Astrocyte (in vitro differentiated cells and primary cell): ENCODE data around the gene GNAO1. TPM values are rescaled to one million over a fixed set of nuclear protein-coding genes. Genes with fewer than 3 reads are reported as not detected.

ENCODE experiments used
- DNase-seq: peaks from one replicate; pipeline ENCODE4 v3.0.0-alpha.2; 2010; ENCODE audit warnings: low read depth
- FAIRE-seq: peaks from 2 replicates; lab custom pipeline; 2011; peaks lifted over from hg19 to GRCh38; lab: Jason Lieb, UNC
- H2AFZ ChIP-seq: 2 replicates; pipeline ENCODE4 v1.6.0; 2012; ENCODE audit warnings: low read depth, low read length, inconsistent platforms
- H3K27ac ChIP-seq: 2 replicates; pipeline ENCODE4 v1.5.1; 2011; ENCODE audit warnings: low read depth, low read length, inconsistent platforms
- H3K27me3 ChIP-seq: 2 replicates; pipeline ENCODE4 v1.6.0; 2011; ENCODE audit warnings: low read length, inconsistent platforms; ENCODE audit not compliant: insufficient read depth
- H3K36me3 ChIP-seq: 2 replicates; pipeline ENCODE4 v1.5.1; 2011; ENCODE audit warnings: low read length, inconsistent platforms; ENCODE audit not compliant: insufficient read depth
- H3K4me1 ChIP-seq: 2 replicates; pipeline ENCODE4 v1.5.1; 2011; ENCODE audit warnings: low read length, inconsistent platforms; ENCODE audit not compliant: insufficient read depth
- H3K4me2 ChIP-seq: 2 replicates; pipeline ENCODE4 v1.6.0; 2012; ENCODE audit warnings: low read length, inconsistent platforms
- H3K4me3 ChIP-seq: 2 replicates; pipeline ENCODE4 v1.5.1; 2011; ENCODE audit warnings: low read depth, mild to moderate bottlenecking, low read length, inconsistent platforms; ENCODE audit not compliant: insufficient read depth
- H3K79me2 ChIP-seq: 2 replicates; pipeline ENCODE4 v1.6.0; 2012; ENCODE audit warnings: mild to moderate bottlenecking, low read length, inconsistent platforms; ENCODE audit not compliant: insufficient read depth
- H3K9ac ChIP-seq: 2 replicates; pipeline ENCODE4 v1.6.0; 2012; ENCODE audit warnings: mild to moderate bottlenecking, low read length, inconsistent platforms
- H3K9me3 ChIP-seq: 2 replicates; pipeline ENCODE4 v1.5.1; 2012; ENCODE audit warnings: low read depth, mild to moderate bottlenecking, low read length, inconsistent platforms; ENCODE audit not compliant: insufficient read depth
- H4K20me1 ChIP-seq: 2 replicates; pipeline ENCODE4 v1.6.0; 2012; ENCODE audit warnings: low read length, inconsistent platforms; ENCODE audit not compliant: insufficient read depth
- H3K27ac Mint-ChIP-seq: one replicate; pipeline ENCODE4 v1.8.0; 2021; ENCODE audit warnings: mild to moderate bottlenecking, mixed read lengths; ENCODE audit not compliant: unreplicated experiment
- H3K27me3 Mint-ChIP-seq: one replicate; pipeline ENCODE4 v1.8.0; 2021; ENCODE audit warnings: low read depth, mixed read lengths; ENCODE audit not compliant: unreplicated experiment
- H3K36me3 Mint-ChIP-seq: one replicate; pipeline ENCODE4 v1.8.0; 2021; ENCODE audit warnings: low read depth, mixed read lengths; ENCODE audit not compliant: unreplicated experiment
- H3K4me1 Mint-ChIP-seq: one replicate; pipeline ENCODE4 v1.8.0; 2021; ENCODE audit warnings: low read depth, mixed read lengths; ENCODE audit not compliant: unreplicated experiment
- H3K4me3 Mint-ChIP-seq: one replicate; pipeline ENCODE4 v1.8.0; 2021; ENCODE audit warnings: mild to moderate bottlenecking, moderate library complexity, mixed read lengths; ENCODE audit not compliant: unreplicated experiment
- H3K9me3 Mint-ChIP-seq: one replicate; pipeline ENCODE4 v1.8.0; 2021; ENCODE audit warnings: mild to moderate bottlenecking, mixed read lengths; ENCODE audit not compliant: unreplicated experiment
- EZH2 ChIP-seq: IDR thresholded peaks from 2 replicates; pipeline ENCODE4 v1.6.1; 2012; ENCODE audit warnings: mild to moderate bottlenecking, low read length, inconsistent platforms; ENCODE audit not compliant: insufficient read depth
- total RNA-seq: library from RNA; stranded (reverse); gene quantifications from 2 replicates; pipeline ENCODE4 v1.2.1, GENCODE V29; 2021
- TF ChIP-seq, protein P1 (sequence below): IDR thresholded peaks from 2 replicates; pipeline ENCODE4 v1.5.1; 2011; ENCODE audit warnings: low read depth, mild to moderate bottlenecking, inconsistent platforms, low read length, moderate library complexity; ENCODE audit not compliant: insufficient read depth

The GNAO1 gene
- total RNA-seq, 1 donor from 2014 or later, result 1.7 TPM

DNA sequence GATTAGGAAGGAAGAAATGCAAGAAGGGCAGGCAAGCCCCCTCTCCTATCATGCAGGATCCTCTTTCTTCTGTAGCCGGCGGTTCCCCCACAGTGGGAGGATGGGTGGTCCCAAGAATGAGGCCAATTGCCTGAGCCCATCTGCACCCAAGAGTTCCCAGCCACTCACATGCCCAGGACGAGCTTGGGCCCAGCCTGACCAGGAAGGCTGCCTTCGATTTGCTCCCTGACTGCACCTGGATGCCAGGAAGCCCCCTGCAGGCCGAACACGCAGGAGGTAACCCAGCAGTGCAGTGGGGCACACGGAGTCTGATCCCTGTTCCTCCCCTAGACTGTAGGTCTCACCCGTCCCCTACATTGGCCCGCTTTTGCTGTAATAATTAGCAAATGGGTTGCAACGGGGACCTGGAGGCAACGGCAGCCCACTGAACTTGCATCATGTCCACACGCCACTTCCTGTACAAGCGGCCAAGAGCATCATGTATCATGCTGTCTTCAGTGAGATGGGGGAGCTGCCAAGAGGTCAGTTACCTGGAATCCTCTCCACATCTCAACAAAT, 166.6 kb downstream of the GNAO1 start:
- Histone ChIP-seq H3K9me3 (no peaks in the 10 kb centered on the region), H3K4me3 (no peak overlapping the region), H3K4me1 (peaks cover 25% of the 10 kb centered on the region), H3K9ac (peak overlapping the region; percentile 89), H3K36me3 (peaks cover 11% of the 10 kb centered on the region), H3K79me2 (no peaks in the 10 kb centered on the region), H2AFZ (peak overlapping the region; percentile 77), H3K4me2 (peak overlapping the region; percentile 89), H3K27ac (peak overlapping the region; percentile 90), H4K20me1 (no peaks in the 10 kb centered on the region), H3K27me3 (no peaks in the 10 kb centered on the region)
- Mint-ChIP-seq H3K36me3 (peaks cover 5% of the 10 kb centered on the region), H3K27me3 (no peaks in the 10 kb centered on the region), H3K27ac (no peak overlapping the region), H3K4me3 (no peak overlapping the region), H3K9me3 (no peaks in the 10 kb centered on the region), H3K4me1 (peaks cover 9% of the 10 kb centered on the region)
- TF ChIP-seq, protein P1, sequence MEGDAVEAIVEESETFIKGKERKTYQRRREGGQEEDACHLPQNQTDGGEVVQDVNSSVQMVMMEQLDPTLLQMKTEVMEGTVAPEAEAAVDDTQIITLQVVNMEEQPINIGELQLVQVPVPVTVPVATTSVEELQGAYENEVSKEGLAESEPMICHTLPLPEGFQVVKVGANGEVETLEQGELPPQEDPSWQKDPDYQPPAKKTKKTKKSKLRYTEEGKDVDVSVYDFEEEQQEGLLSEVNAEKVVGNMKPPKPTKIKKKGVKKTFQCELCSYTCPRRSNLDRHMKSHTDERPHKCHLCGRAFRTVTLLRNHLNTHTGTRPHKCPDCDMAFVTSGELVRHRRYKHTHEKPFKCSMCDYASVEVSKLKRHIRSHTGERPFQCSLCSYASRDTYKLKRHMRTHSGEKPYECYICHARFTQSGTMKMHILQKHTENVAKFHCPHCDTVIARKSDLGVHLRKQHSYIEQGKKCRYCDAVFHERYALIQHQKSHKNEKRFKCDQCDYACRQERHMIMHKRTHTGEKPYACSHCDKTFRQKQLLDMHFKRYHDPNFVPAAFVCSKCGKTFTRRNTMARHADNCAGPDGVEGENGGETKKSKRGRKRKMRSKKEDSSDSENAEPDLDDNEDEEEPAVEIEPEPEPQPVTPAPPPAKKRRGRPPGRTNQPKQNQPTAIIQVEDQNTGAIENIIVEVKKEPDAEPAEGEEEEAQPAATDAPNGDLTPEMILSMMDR, result no peak
- TF ChIP-seq EZH2, result no peak
- DNase-seq (no peak), FAIRE-seq (no peak)

DNA sequence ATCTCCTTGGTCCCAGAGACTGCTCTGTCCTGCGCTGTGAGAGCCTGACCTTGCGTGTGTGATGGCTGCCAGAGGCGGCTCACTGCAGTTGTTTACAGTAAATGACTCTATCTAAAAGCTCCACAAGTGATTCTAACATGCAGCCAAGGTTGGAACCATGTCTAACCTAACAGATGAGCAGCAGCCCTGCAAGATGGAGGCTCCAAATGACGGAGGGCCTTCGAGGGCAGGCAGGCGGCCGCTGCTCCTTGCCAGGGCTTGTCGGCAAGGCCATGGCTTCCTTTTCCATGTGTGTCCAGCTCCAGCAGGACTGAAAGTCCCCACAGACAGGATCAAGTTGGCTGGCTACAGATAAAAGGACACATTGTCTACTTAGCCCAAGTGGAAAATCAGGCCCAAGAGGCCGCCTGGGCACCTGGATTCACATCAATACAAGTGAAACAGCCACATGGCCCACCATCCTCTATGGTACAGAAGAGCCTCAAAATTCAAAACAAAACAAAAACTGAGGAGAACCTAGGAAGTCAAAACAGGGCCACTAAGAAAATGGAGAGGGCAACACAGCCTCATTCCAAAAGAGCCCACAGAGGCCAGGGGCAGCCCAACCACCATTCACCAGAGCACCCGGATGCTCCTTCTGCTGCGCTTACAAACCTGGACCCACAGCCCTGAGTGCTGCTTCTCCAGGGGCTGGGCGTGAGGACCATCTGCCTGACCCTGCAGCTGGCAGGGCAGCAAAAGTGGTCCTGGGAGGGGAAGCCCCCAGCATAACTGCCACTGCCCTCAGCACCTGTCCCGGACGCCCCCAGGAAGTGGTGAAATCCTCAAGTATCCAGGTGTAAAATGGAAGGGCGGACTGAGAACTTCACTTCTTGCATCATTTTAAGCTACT, 169.1 kb downstream of the GNAO1 start:
- H3K4me3 ChIP-seq, result no peak overlapping the region
- H3K27me3 ChIP-seq, result no peaks in the 10 kb centered on the region
- Mint-ChIP-seq H3K4me3 (no peak overlapping the region), H3K27ac (no peak overlapping the region), H3K9me3 (no peaks in the 10 kb centered on the region), H3K4me1 (peaks cover 9% of the 10 kb centered on the region), H3K36me3 (peaks cover 12% of the 10 kb centered on the region), H3K27me3 (no peaks in the 10 kb centered on the region)
- H3K79me2 ChIP-seq, result no peaks in the 10 kb centered on the region
- peaks cover 6% of the 10 kb centered on the region for H4K20me1 ChIP-seq
- no peaks in the 10 kb centered on the region for H3K9me3 ChIP-seq
- DNase-seq, result no peak
- H2AFZ ChIP-seq, result no peak overlapping the region
- no peak for TF ChIP-seq EZH2
- TF ChIP-seq, protein P1, result no peak
- peaks cover 25% of the 10 kb centered on the region for H3K4me1 ChIP-seq
- FAIRE-seq, result no peak
- H3K9ac ChIP-seq, result no peak overlapping the region
- H3K27ac ChIP-seq, result no peak overlapping the region
- H3K36me3 ChIP-seq, result peaks cover 22% of the 10 kb centered on the region
- no peak overlapping the region for H3K4me2 ChIP-seq
